IPS-NIHi7 (cell line): ENCODE data around the gene FBL.
"Not testable (repeated sequence)": the region's sequence is repeated elsewhere in the genome, so short reads cannot be mapped to it uniquely, and the experiment has no call there.

Experiments used
- DNase-seq: peaks from one replicate; pipeline ENCODE4 v3.0.0; 2012; ENCODE audit warnings: mixed read lengths; ENCODE audit errors: extremely low spot score

Gene FBL

DNA sequence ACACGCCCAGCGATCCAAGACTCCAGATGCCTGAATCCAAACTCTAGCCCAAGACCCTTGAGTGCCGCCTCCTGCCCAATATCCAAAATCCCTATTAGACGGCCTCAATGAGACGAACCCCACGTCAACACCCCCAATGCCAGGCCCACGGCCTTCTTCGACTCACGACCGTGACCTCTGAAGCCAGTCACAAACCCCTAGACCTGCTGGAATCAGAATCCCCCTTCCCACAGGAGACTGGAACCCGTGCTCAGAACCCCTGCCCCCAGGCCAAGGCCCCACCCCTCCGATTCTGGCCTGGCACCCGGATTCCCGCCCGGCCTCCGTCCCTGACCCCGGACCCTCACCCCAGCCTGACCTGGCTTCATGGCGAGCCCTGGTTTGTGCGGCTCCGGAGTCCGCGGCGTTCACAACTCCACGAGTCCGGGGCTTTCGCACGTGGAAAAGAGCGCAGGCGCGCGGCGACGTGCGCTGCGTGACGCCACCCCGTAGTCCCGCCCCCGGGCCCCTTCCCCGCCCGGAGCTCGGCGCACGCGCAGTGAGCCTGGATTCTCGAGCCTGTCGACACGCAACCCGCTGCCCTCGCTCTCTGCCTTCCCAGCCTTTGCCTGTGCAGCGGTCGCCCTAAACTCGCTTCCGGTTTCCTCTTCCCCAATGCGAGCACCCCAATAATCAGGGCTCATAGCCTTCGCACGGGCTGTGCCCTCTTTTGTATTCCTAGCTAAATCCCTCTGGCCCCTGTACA is at the start of gene FBL:
Gene FBL (minus strand): TSS at position 447 of the 745 bp plus-strand sequence. CDS start 79 bp downstream, at position 368.
- peak; percentile 98 for DNase-seq

DNA sequence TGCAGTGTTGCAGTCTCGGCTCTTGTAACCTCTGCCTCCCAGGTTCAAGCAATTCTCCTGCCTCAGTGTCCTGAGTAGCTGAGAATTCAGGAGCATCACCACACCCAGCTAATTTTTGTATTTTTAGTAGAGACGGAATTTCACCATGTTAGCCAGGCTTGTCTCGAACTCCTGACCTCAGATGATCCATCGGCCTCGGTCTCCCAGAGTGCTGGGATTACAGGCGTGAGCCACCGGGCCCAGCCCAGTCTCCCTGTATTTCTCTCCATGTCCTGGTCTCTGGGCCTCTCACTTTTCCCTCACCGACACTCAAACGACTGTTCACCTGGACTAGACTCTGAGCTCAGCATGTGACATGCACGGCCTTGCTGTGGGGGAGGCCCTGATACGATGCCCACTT is 48.9 kb upstream of the FBL start:
- not testable (repeated sequence) for DNase-seq

DNA sequence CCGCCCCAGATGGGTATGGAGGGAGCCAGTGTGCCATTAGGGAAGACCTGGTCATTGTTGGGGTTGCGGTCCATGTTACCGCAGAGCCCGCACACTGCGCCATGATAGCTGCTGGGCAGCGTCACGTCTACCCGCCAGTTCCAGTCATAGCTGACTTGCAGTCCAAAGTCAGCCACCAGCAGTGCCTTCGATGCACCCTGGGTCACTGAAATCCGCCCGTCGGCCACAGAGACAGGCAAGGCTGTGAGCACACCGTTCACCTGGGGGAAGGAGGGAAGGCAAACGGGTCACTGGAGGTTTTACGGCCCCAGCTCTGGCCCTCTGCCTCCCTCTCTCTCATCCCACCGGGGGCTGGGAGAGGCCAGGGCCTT is 48.0 kb upstream of the FBL start:
- not testable (repeated sequence) for DNase-seq

DNA sequence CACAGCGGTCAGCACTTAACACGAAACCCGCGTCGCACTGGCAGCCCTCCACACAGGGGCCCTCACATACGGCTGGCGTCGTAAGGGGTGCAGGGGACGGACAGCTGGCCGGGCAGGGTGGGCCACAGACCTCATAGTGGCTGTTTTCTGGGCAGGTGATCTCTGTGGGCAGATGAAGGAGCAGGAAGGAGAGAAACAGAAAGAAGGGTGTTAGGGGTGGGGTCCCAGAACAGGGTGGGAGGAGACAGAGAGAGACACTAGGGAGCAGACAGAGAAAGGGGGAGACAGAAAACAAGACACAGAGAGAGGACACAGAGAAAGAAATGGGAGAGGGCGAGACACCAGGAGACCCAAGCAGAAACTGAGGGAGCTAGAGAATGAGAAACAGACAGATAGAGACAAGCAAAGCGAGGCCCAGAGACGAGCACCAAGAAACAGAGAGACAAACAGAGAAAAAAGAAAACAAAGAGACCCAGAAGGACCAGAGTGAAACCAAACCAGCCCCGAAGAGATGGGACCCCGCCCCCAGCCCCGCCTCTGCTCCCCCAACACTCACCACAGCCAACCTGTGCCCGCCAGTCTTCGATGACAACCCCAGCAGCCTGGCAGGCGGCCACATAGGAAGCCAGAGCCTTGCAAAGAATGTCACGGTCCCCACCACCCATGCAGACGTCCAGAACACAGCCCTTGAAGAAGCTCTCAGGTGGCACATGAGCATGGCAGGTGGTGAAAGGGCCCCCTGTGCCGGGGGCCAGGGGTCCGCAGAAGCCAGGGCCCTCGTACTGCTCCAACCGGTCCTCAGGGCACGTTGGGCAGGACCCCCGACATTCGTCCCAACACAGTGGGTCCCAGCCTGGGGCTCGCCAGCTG is 47.4 kb upstream of the FBL start:
- not testable (repeated sequence) for DNase-seq

DNA sequence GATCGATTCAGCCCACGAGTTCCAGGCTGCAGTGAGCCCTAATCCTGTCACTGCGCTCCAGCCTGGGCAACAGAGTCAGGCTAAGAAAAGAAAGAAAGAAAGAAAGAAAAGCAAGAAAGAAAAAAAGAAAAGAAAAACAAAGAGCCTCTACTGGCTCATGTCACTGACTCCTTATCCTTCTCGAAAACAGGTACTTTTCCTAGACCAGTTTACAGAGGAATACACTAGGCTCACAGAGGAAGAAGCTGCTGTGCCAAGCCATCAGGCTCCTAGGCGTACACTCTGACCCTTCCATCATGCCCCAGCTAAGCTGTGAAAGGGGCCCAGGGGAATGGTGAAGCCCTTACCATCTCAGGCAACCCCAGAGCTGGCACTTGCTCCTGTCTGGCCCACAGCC is 46.3 kb upstream of the FBL start:
- DNase-seq: not testable (repeated sequence)

DNA sequence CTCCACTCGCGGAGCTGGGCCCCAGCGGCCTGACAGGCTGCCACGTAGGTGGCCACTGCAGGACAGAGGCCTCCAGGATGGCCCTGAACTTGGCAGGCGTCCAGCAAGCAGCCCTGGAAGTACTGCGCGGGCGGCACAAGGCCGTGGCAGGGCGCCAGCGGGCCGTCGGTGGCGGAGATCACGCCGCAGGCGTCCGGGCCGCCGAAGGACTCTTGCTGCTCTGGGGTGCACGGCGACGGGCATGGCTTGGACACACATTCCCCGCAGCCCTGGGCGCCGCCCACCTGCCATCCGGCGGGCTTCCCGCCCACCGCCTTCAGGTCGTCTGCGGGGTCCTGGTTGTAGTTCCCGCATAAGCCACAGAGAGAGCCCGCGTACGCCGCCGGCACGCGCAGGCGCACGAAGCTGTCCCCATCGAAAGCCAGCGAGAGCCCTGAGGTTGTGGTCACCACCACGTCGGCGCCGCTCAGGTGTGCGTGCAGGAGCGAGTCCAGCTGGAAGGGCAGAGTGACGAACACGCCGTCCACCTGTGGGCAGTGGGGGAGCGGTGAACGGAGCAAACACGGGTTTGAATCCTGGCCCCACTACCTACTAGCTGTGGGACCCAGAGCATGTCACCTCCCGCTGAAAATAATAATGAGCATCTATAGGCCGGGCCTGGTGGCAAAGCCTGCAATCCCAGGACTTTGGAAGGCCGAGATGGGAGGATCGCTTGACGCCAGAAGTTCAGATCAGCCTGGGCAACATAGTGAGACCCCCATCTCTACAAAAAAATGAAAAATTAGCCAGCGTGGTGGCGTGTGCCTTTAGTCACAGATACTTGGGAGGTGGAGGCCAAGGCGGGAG is 45.7 kb upstream of the FBL start:
- not testable (repeated sequence) for DNase-seq

DNA sequence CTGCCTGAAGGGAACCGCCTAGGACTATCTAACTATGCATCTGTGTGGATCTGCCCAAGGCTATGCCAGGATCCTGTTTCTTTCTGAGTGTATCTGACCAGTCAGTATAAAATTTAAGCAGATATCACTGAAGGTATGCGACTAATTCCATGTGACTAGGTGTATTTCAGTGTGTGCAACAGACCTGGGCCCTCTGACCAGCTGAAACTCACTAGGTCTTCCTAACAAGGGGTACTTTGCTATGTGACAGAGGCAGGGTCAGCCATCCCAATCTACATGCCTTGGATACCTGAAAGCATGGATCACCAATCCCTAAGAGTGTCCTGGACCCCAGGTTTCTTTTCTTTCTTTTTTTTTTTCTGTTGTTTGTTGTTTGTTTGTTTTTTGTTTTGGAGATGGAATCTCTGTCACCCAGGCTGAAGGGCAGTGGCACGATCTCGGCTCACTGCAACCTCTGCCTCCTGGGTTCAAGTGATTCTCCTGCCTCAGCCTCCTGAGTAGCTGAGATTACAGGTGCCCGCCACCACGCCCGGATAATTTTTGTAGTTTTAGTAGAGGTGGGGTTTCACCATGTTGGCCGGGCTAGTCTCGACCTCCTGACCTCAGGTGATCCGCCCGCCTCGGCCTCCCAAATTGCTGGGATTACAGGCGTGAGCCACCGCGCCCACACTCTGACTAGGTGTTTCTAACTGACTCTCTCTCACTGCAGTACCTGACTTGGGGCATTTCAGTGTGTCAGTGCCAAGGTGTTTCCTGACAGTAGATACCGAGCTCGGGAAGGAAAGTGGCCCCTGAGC is 44.8 kb upstream of the FBL start:
- no peak for DNase-seq

DNA sequence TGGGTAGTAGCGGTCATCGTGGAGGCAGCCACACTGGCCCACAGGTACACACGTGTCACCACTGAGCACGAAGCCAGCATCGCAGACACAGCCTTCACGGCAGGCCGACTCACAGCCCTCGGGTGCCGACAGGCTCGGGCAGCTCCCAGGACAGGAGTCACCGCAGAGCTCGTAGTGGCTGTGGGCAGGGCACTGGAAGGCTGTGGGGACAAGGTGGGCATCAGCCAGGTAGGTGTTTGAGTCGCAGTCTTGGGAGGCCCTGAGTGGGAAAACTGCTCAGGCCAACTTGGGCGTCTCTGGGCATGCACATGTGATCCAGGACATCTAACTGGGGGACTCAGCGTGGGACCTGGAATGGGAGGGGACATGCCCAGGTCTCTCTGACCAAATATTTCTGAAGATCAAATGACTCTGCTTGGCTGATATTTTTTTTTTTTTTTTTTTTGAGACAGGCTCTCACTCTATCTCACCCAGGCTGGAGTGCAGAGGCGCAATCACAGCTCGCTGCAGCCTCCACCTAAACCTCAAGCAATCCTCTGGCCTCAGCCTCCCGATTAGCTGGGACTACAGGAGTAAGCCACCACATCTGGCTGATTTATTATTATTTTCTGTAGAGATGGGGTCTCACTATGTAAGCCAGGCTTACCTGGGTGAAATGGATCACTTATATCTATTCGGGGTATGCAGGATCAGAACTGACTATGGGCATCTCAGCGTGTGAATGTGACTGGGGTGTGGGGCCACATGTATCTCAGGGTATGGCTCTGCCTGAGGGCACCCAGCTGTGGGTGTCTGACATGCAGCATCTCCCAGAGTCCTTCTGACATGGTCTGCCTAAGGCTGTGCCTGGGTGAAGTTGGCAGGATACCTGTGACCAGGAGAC is 43.9 kb upstream of the FBL start:
- not testable (repeated sequence) for DNase-seq

DNA sequence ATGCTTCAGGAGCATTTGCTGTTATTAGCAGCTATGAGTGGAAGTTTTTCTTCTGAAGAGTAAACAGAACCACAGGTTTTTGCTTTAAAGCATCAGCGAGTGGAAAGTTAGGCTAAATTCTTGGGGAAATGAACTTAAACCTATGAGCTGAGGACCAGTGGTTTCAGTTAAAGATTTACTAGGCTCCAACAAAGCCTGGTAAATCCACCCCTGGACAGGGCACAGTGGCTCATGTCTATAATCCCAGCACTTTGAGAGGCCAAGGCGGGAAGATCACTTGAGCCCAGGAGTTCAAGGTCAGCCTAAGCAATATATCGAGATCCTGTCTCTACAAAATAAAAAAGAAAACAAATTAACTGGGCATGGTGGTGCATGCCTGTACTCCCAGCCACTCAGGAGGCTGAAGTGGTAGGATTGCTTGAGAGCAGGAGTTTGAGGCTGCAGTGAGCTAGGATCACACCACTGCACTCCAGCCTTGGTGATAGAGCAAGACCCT is 41.3 kb upstream of the FBL start:
- DNase-seq: not testable (repeated sequence)

DNA sequence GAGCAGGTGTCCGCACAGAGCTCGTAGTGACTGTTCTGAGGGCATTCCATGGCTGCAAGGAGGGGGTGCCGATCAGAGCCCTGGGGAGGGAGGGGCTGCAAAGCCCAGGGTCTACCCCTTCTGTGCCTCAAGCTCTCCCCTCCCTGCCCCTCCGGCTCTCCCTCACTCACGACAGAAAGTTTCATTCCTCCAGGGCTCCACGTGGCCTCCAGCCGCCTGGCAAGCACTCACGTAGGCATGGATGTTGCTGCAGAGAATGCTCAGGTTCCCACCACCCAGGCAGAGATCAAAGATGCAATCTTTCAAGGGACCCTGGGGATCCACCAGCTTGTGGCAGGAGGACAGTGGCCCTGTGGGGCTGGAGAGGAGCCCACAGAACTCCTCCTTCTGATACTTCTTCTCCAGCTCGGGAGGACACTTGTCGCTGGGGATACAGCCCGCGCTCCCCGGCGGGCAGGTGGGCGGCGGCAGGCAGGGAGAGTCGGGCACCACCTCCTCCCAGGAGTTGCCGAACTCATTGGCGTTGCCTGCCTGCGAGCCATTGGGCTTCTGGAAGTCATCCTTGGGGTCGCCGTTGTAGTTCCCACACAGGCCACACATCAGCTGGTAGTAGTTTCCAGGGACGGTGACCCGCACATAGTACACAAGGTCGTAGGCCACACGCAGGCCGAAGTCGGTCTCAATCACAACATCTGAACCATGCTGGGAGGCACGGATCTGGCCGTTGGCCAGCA is 39.8 kb upstream of the FBL start:
- not testable (repeated sequence) for DNase-seq

DNA sequence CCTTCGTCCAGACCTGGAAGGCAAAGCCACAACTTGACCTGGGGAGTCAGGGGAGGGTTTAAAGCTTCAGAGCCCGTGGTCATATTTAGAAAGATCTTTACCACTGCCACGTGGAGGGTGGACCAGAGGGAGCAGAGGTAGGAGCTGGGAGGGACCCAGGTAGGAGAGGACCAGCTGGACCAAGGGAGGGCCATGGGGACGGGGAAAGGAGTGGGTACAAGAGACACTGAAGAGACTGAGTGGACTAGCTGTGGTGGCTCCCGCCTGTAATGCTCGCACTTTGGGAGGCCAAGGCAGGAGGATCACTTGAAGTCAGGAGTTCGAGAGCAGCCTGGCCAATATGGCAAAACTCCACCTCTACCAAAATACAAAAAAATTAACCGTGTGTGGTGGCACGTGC is 38.5 kb upstream of the FBL start:
- not testable (repeated sequence) for DNase-seq

DNA sequence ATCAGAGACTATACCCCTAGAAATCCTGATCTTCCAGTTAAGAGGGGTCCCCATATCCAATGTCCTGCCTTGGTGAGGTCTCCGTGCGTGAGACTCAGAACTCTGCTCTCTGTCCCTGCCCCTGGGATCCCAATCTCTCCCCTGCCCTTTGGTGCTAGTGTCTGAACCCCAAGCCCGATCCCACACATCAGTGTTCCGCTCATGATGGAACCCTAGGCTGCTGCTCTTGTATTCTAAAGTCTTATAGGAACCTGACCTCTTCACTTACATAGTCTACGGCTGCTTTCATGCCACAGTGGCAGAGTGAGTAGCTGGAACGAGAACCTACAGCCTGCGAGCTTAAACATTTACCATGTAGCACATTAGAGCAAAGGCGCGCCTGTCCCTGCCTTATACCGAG is 36.5 kb upstream of the FBL start:
- not testable (repeated sequence) for DNase-seq

DNA sequence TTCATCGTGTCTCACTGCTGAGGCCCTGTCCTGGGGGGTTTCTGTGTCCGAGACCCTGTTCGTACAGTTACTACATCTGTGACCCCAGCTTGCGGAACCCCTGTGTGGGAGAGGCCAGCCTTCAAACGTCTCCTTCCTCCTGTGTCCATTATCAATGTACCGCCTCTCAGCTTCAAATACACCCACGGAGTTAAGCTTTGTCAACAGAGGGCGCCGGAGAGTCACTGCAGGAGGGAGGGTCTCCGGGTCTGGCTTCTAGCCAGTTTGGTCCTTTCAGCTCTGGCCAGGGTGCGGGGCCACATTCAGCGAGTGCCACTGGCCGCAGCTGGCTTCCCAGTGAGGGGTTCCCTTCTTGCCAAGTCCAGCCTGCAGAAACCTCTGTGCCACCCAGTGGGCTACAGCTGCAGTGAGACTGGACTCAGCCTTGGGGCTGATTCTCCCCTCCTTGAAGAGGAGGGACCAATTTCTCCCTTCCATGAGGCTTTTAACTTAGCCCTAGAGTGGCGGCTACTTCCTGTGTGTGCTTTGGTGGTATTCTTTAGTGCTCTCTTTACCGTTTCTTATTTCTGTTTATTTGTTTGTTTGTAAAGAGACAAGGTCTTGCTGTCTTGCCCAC is 35.4 kb upstream of the FBL start:
- peak; percentile 81 for DNase-seq

DNA sequence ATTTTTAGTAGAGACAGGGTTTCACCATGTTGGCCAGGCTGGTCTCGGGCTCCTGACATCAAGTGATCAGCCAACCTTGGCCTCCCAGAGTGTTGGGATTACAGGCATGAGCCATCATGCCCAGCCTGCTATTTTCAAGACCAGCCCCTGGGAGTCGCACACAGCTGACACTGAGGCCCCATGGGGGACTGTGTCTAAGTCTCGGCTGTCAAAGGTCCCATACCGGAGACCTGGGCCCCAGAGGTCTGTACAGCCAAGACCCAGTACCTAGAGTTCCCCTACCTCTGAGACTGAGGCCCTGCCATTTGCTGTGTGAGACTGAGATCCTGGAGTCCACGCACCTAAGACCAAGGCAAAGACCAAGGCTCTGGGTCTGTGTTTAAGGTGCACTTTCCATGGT is 34.1 kb upstream of the FBL start:
- DNase-seq: not testable (repeated sequence)

DNA sequence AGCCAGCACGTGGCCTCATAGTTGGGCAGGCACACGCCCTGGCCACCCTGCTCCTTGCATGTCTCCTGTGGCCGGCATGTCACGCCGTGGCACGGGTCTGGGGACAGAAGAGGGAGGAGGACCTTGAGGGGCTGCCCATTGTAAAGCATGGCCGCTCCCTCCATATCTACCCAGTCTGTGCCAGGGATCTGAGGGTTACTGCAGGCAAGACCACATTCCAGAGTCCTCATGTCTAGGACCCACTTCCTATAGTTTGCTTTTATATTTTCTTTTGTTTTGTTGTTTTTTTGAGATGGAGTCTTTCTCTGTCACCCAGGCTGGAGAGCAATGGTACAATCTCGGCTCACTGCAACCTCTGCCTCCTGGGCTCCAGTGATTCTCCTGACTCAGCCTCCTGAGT is 33.6 kb upstream of the FBL start:
- not testable (repeated sequence) for DNase-seq

DNA sequence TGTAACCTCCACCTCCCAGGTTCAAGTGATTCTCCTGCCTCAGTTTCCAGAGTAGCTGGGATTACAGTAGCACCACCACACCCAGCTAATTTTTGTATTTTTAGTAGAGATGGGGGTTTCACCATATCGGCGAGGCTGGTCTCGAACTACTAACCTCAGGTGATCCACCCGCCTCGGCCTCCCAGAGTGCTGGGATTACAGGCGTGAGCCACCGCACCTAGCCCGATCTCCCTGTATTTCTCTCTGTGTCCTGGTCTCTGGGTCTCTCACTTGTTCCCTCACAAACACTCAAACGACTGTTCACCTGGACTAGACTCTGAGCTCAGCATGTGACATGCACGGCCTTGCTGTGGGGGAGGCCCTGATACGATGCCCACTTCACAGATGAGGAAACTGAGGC is 32.7 kb upstream of the FBL start:
- DNase-seq: not testable (repeated sequence)

DNA sequence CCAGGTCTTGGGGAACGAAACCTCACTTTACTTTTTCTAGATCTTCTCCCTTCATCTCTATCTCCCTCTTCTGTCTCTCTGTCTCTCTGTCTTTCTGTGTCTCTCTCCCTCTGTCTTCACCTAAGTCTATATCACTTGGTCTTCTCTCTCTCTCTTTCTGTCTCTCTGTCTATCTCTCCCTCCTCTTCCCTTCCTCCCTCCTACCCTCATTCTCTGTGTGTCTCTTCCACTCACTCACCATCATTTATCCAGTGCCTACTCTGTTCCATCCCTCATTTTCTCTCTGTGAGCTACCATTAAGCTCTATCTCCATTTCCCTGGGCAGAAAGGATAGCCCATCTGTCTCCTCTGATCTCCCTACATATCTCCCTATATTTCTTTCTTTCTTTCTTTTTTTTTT is 32.2 kb upstream of the FBL start:
- DNase-seq: no peak

DNA sequence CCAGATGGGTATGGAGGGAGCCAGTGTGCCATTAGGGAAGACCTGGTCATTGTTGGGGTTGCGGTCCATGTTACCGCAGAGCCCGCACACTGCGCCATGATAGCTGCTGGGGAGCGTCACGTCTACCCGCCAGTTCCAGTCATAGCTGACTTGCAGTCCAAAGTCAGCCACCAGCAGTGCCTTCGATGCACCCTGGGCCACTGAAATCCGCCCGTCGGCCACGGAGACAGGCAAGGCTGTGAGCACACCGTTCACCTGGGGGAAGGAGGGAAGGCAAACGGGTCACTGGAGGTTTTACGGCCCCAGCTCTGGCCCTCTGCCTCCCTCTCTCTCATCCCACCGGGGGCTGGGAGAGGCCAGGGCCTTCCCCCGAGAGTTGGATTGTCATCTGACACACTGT is 31.8 kb upstream of the FBL start:
- DNase-seq: not testable (repeated sequence)

DNA sequence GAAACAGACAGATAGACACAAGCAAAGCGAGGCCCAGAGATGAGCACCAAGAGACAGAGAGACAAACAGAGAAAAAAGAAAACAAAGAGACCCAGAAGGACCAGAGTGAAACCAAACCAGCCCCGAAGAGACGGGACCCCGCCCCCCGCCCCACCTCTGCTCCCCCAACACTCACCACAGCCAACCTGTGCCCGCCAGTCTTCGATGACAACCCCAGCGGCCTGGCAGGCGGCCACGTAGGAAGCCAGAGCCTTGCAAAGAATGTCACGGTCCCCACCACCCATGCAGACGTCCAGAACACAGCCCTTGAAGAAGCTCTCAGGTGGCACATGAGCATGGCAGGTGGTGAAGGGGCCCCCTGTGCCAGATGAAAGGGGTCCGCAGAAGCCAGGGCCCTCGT is 31.3 kb upstream of the FBL start:
- DNase-seq: not testable (repeated sequence)
